ENCODE data around the gene IQCF6. TPM values are rescaled to one million over a fixed set of nuclear protein-coding genes. Genes with fewer than 3 reads are reported as not detected.
"Not testable (repeated sequence)": the region's sequence is repeated elsewhere in the genome, so short reads cannot be mapped to it uniquely, and the experiment has no call there.

The IQCF6 gene
- total and polyA plus RNA-seq, 5 donors from 2014 or later = not detected

GRCh38 chr3:51759203-51759602 is 19.8 kb downstream of the IQCF6 start:
- peaks cover 47% of the 10 kb centered on the region for H3K27me3 Mint-ChIP-seq
- no peak for DNase-seq
- Histone ChIP-seq H3K9me3 (ENCODE audit: control insufficient read depth in 2 of 2, low read length in 2 of 2) (peaks cover 13 to 17% of the 10 kb centered on the region in 2 experiments), H3K4me1 (ENCODE audit: control insufficient read depth, insufficient read depth, low read length, poor library complexity, severe bottlenecking) (no peaks in the 10 kb centered on the region), H3K27me3 (ENCODE audit: control insufficient read depth, insufficient read depth, low read length) (peaks cover 9% of the 10 kb centered on the region), H3K4me3 (ENCODE audit: low read depth, low read length) (no peak overlapping the region), H3K36me3 (ENCODE audit: control insufficient read depth, insufficient read depth, low read length) (no peaks in the 10 kb centered on the region), H3K27ac (ENCODE audit: insufficient read depth, low read length, poor library complexity, severe bottlenecking) (no peak overlapping the region)
- H3K36me3 Mint-ChIP-seq = peaks cover 7% of the 10 kb centered on the region
- peaks cover 0 to 33% (median 16%) of the 10 kb centered on the region in 7 donors for H3K9me3 Mint-ChIP-seq
- H3K27ac Mint-ChIP-seq = no peak overlapping the region
- ATAC-seq (ENCODE audit: low read depth in 2 of 2) = no peak
- H3K4me3 Mint-ChIP-seq = no peak overlapping the region
- peaks cover 0 to 2% (median 0%) of the 10 kb centered on the region in 4 donors for H3K4me1 Mint-ChIP-seq

GRCh38 chr3:51753763-51754750 is 25.0 kb downstream of the IQCF6 start:
- H3K27ac Mint-ChIP-seq; H3K27me3 ChIP-seq (ENCODE audit: control insufficient read depth, insufficient read depth, low read length); DNase-seq; H3K27ac ChIP-seq (ENCODE audit: insufficient read depth, low read length, poor library complexity, severe bottlenecking); H3K36me3 Mint-ChIP-seq; H3K4me1 ChIP-seq (ENCODE audit: control insufficient read depth, insufficient read depth, low read length, poor library complexity, severe bottlenecking); H3K9me3 ChIP-seq (ENCODE audit: control insufficient read depth in 2 of 2, low read length in 2 of 2); H3K4me3 ChIP-seq (ENCODE audit: low read depth, low read length); H3K36me3 ChIP-seq (ENCODE audit: control insufficient read depth, insufficient read depth, low read length); H3K4me3 Mint-ChIP-seq; ATAC-seq (ENCODE audit: low read depth in 2 of 2): not testable (repeated sequence)
- Mint-ChIP-seq H3K27me3 (peaks cover 47% of the 10 kb centered on the region), H3K9me3 (peaks cover 2 to 15% (median 7%) of the 10 kb centered on the region in 7 donors), H3K4me1 (peaks cover 4 to 14% (median 8%) of the 10 kb centered on the region in 4 donors)

- Histone ChIP-seq H3K36me3 (ENCODE audit: control insufficient read depth, insufficient read depth, low read length) (no peaks in the 10 kb centered on the region), H3K4me3 (ENCODE audit: low read depth, low read length) (no peak overlapping the region), H3K9me3 (ENCODE audit: control insufficient read depth in 2 of 2, low read length in 2 of 2) (no peaks in the 10 kb centered on the region), H3K4me1 (ENCODE audit: control insufficient read depth, insufficient read depth, low read length, poor library complexity, severe bottlenecking) (no peaks in the 10 kb centered on the region), H3K27me3 (ENCODE audit: control insufficient read depth, insufficient read depth, low read length) (peaks cover 3% of the 10 kb centered on the region), H3K27ac (ENCODE audit: insufficient read depth, low read length, poor library complexity, severe bottlenecking) (no peak overlapping the region)
- H3K4me1 Mint-ChIP-seq = peaks cover 4 to 14% (median 7%) of the 10 kb centered on the region in 4 donors
- ATAC-seq (ENCODE audit: low read depth in 2 of 2) = no peak
- no peaks in the 10 kb centered on the region for H3K36me3 Mint-ChIP-seq
- H3K9me3 Mint-ChIP-seq = peaks cover 2 to 11% (median 4%) of the 10 kb centered on the region in 7 donors
- no peak overlapping the region for H3K27ac Mint-ChIP-seq
- H3K4me3 Mint-ChIP-seq = no peak overlapping the region
- H3K27me3 Mint-ChIP-seq = peaks cover 29% of the 10 kb centered on the region
- DNase-seq = no peak
These were observed 27.8 kb downstream of the IQCF6 start for GRCh38 chr3:51751287-51751686.

GRCh38 chr3:51750878-51751277 is 28.2 kb downstream of the IQCF6 start:
- no peaks in the 10 kb centered on the region for H3K9me3 ChIP-seq (ENCODE audit: control insufficient read depth in 2 of 2, low read length in 2 of 2)
- H3K27ac ChIP-seq (ENCODE audit: insufficient read depth, low read length, poor library complexity, severe bottlenecking) = no peak overlapping the region
- no peaks in the 10 kb centered on the region for H3K4me1 ChIP-seq (ENCODE audit: control insufficient read depth, insufficient read depth, low read length, poor library complexity, severe bottlenecking)
- DNase-seq (no peak), ATAC-seq (ENCODE audit: low read depth in 2 of 2) (no peak)
- Mint-ChIP-seq H3K36me3 (no peaks in the 10 kb centered on the region), H3K4me3 (no peak overlapping the region), H3K27me3 (peaks cover 26% of the 10 kb centered on the region), H3K27ac (no peak overlapping the region), H3K9me3 (peaks cover 0 to 7% (median 2%) of the 10 kb centered on the region in 7 donors), H3K4me1 (peaks cover 4 to 14% (median 7%) of the 10 kb centered on the region in 4 donors)
- no peak overlapping the region for H3K4me3 ChIP-seq (ENCODE audit: low read depth, low read length)
- H3K27me3 ChIP-seq (ENCODE audit: control insufficient read depth, insufficient read depth, low read length) = peaks cover 3% of the 10 kb centered on the region
- no peaks in the 10 kb centered on the region for H3K36me3 ChIP-seq (ENCODE audit: control insufficient read depth, insufficient read depth, low read length)

GRCh38 chr3:51748327-51748726 is 30.7 kb downstream of the IQCF6 start:
- H3K27me3 Mint-ChIP-seq = peaks cover 10% of the 10 kb centered on the region
- no peaks in the 10 kb centered on the region for H3K36me3 Mint-ChIP-seq
- Histone ChIP-seq H3K27ac (ENCODE audit: insufficient read depth, low read length, poor library complexity, severe bottlenecking) (no peak overlapping the region), H3K36me3 (ENCODE audit: control insufficient read depth, insufficient read depth, low read length) (no peaks in the 10 kb centered on the region), H3K4me3 (ENCODE audit: low read depth, low read length) (no peak overlapping the region), H3K4me1 (ENCODE audit: control insufficient read depth, insufficient read depth, low read length, poor library complexity, severe bottlenecking) (no peaks in the 10 kb centered on the region), H3K27me3 (ENCODE audit: control insufficient read depth, insufficient read depth, low read length) (no peaks in the 10 kb centered on the region), H3K9me3 (ENCODE audit: control insufficient read depth in 2 of 2, low read length in 2 of 2) (no peaks in the 10 kb centered on the region)
- DNase-seq (no peak), ATAC-seq (ENCODE audit: low read depth in 2 of 2) (no peak)
- H3K4me1 Mint-ChIP-seq = peaks cover 4 to 15% (median 7%) of the 10 kb centered on the region in 4 donors
- no peak overlapping the region for H3K4me3 Mint-ChIP-seq
- H3K9me3 Mint-ChIP-seq = peaks cover 0 to 4% (median 0%) of the 10 kb centered on the region in 7 donors
- H3K27ac Mint-ChIP-seq = no peak overlapping the region

GRCh38 chr3:51747840-51748239 is 31.2 kb downstream of the IQCF6 start:
- no peaks in the 10 kb centered on the region for H3K4me1 ChIP-seq (ENCODE audit: control insufficient read depth, insufficient read depth, low read length, poor library complexity, severe bottlenecking)
- Mint-ChIP-seq H3K36me3 (no peaks in the 10 kb centered on the region), H3K9me3 (peaks cover 0 to 4% (median 0%) of the 10 kb centered on the region in 7 donors)

GRCh38 chr3:51742978-51743377 is 36.1 kb downstream of the IQCF6 start:
- H3K4me3 ChIP-seq (ENCODE audit: low read depth, low read length); H3K9me3 ChIP-seq (ENCODE audit: control insufficient read depth in 2 of 2, low read length in 2 of 2); H3K27ac Mint-ChIP-seq; H3K36me3 ChIP-seq (ENCODE audit: control insufficient read depth, insufficient read depth, low read length); H3K4me3 Mint-ChIP-seq; H3K27ac ChIP-seq (ENCODE audit: insufficient read depth, low read length, poor library complexity, severe bottlenecking); ATAC-seq (ENCODE audit: low read depth in 2 of 2); H3K4me1 Mint-ChIP-seq; H3K9me3 Mint-ChIP-seq; H3K4me1 ChIP-seq (ENCODE audit: control insufficient read depth, insufficient read depth, low read length, poor library complexity, severe bottlenecking); H3K27me3 ChIP-seq (ENCODE audit: control insufficient read depth, insufficient read depth, low read length); DNase-seq; H3K36me3 Mint-ChIP-seq: not testable (repeated sequence)
- H3K27me3 Mint-ChIP-seq = peaks cover 20% of the 10 kb centered on the region

More at GRCh38 chr3:51747840-51748239, 31.2 kb downstream of the IQCF6 start:
- H3K27ac Mint-ChIP-seq = no peak overlapping the region
- peaks cover 4 to 18% (median 9%) of the 10 kb centered on the region in 4 donors for H3K4me1 Mint-ChIP-seq
- no peaks in the 10 kb centered on the region for H3K27me3 ChIP-seq (ENCODE audit: control insufficient read depth, insufficient read depth, low read length)
- peaks cover 9% of the 10 kb centered on the region for H3K27me3 Mint-ChIP-seq
- DNase-seq (no peak), ATAC-seq (ENCODE audit: low read depth in 2 of 2) (no peak)
- no peak overlapping the region for H3K4me3 Mint-ChIP-seq
- no peaks in the 10 kb centered on the region for H3K36me3 ChIP-seq (ENCODE audit: control insufficient read depth, insufficient read depth, low read length)
- H3K9me3 ChIP-seq (ENCODE audit: control insufficient read depth in 2 of 2, low read length in 2 of 2) = no peaks in the 10 kb centered on the region
- no peak overlapping the region for H3K4me3 ChIP-seq (ENCODE audit: low read depth, low read length)
- no peak overlapping the region for H3K27ac ChIP-seq (ENCODE audit: insufficient read depth, low read length, poor library complexity, severe bottlenecking)
